WTC11 (cell line): ENCODE results near the gene SMARCD3. TPM values are rescaled to one million over a fixed set of nuclear protein-coding genes. Genes with fewer than 3 reads are reported as not detected.

Experiments used
- ATAC-seq: fragments of 200-7000 bp; cut with Tn5 transposase; 2 replicates; pipeline ENCODE4 v1.10.0; 2021; ENCODE audit warnings: mild to moderate bottlenecking, moderate library complexity
- CTCF ChIA-PET: fragments of 300-600 bp; sonication (Branson Sonifier 250); formaldehyde crosslinking; loops from one replicate; lab custom pipeline; 2021; ENCODE audit warnings: antibody characterized with exemption; lab: Charles Lee
- POLR2A ChIA-PET: fragments of 350-600 bp; sonication (Branson Sonifier 250); formaldehyde crosslinking; loops from one replicate; lab custom pipeline; 2021; ENCODE audit warnings: antibody characterized with exemption; lab: Charles Lee
- DNase-seq: peaks from one replicate; pipeline ENCODE4 v3.0.0; 2021; ENCODE audit warnings: low spot score
- H3K27ac Mint-ChIP-seq: 2 replicates; pipeline ENCODE4 v1.8.0; 2021; ENCODE audit warnings: mixed read lengths
- H3K27me3 Mint-ChIP-seq: 2 replicates; pipeline ENCODE4 v1.8.0; 2021; ENCODE audit warnings: low read depth, mild to moderate bottlenecking, moderate library complexity, mixed read lengths
- H3K36me3 Mint-ChIP-seq: 2 replicates; pipeline ENCODE4 v1.8.0; 2021; ENCODE audit warnings: mixed read lengths
- H3K4me1 Mint-ChIP-seq: 2 replicates; pipeline ENCODE4 v1.8.0; 2022; ENCODE audit warnings: mixed read lengths
- H3K4me3 Mint-ChIP-seq: 2 replicates; pipeline ENCODE4 v1.8.0; 2021; ENCODE audit warnings: mild to moderate bottlenecking, moderate library complexity, mixed read lengths
- H3K9me3 Mint-ChIP-seq: 2 replicates; pipeline ENCODE4 v1.8.0; 2021; ENCODE audit warnings: mixed read lengths
- AFF4 ChIP-seq: sonication (generic); formaldehyde crosslinking; IDR thresholded peaks from 2 replicates; pipeline ENCODE4 v1.8.1; 2023; ENCODE audit warnings: mild to moderate bottlenecking, missing genetic modification reagents, borderline replicate concordance
- ARID4B ChIP-seq: sonication (generic); formaldehyde crosslinking; IDR thresholded peaks from 2 replicates; pipeline ENCODE4 v1.8.0; 2023; ENCODE audit warnings: missing genetic modification reagents, mild to moderate bottlenecking, borderline replicate concordance
- ATF3 ChIP-seq: sonication (generic); formaldehyde crosslinking; conservative IDR thresholded peaks from 2 replicates; pipeline ENCODE4 v1.8.1; 2022; ENCODE audit warnings: mild to moderate bottlenecking, missing genetic modification reagents
- CREB1 ChIP-seq: sonication (generic); formaldehyde crosslinking; IDR thresholded peaks from 2 replicates; pipeline ENCODE4 v1.8.0; 2023; ENCODE audit warnings: mild to moderate bottlenecking, missing genetic modification reagents
- E2F1 ChIP-seq: sonication (generic); formaldehyde crosslinking; IDR thresholded peaks from 2 replicates; pipeline ENCODE4 v1.8.0; 2022; ENCODE audit warnings: mild to moderate bottlenecking, missing genetic modification reagents
- ELF4 ChIP-seq: sonication (generic); formaldehyde crosslinking; IDR thresholded peaks from 2 replicates; pipeline ENCODE4 v1.8.1; 2022; ENCODE audit warnings: low read depth, mild to moderate bottlenecking, moderate library complexity, missing genetic modification reagents
- FOXK1 ChIP-seq: sonication (generic); formaldehyde crosslinking; IDR thresholded peaks from 2 replicates; pipeline ENCODE4 v1.8.0; 2022; ENCODE audit warnings: mild to moderate bottlenecking, moderate library complexity, missing genetic modification reagents
- FOXP4 ChIP-seq: sonication (generic); formaldehyde crosslinking; IDR thresholded peaks from 2 replicates; pipeline ENCODE4 v1.8.0; 2022; ENCODE audit warnings: mild to moderate bottlenecking, missing genetic modification reagents
- HMGA2 ChIP-seq: fragments of 250-450 bp; sonication (Bioruptor Pico); IDR thresholded peaks from 2 replicates; pipeline ENCODE4 v1.4.0; 2021; ENCODE audit warnings: mild to moderate bottlenecking, moderate library complexity
- JAZF1 ChIP-seq: fragments of 250-450 bp; sonication (Bioruptor Pico); IDR thresholded peaks from 2 replicates; pipeline ENCODE4 v1.9.0; 2021; ENCODE audit warnings: moderate library complexity, mild to moderate bottlenecking, inconsistent platforms
- JUN ChIP-seq: sonication (generic); formaldehyde crosslinking; IDR thresholded peaks from 2 replicates; pipeline ENCODE4 v1.8.0; 2023; ENCODE audit warnings: mild to moderate bottlenecking, missing genetic modification reagents
- KAT7 ChIP-seq: sonication (generic); formaldehyde crosslinking; IDR thresholded peaks from 2 replicates; pipeline ENCODE4 v1.8.1; 2023; ENCODE audit warnings: missing genetic modification reagents, mild to moderate bottlenecking, borderline replicate concordance
- MYBL2 ChIP-seq: sonication (generic); formaldehyde crosslinking; IDR thresholded peaks from 2 replicates; pipeline ENCODE4 v1.8.1; 2023; ENCODE audit warnings: mild to moderate bottlenecking, moderate library complexity, missing genetic modification reagents
- NFE2L1 ChIP-seq: sonication (generic); formaldehyde crosslinking; IDR thresholded peaks from 2 replicates; pipeline ENCODE4 v1.8.1; 2023; ENCODE audit warnings: missing genetic modification reagents
- SMAD4 ChIP-seq: sonication (generic); formaldehyde crosslinking; IDR thresholded peaks from 2 replicates; pipeline ENCODE4 v1.8.0; 2022; ENCODE audit warnings: mild to moderate bottlenecking, missing genetic modification reagents
- SP1 ChIP-seq: sonication (generic); formaldehyde crosslinking; conservative IDR thresholded peaks from 2 replicates; pipeline ENCODE4 v1.8.1; 2022; ENCODE audit warnings: missing genetic modification reagents
- USF1 ChIP-seq: sonication (generic); formaldehyde crosslinking; IDR thresholded peaks from 2 replicates; pipeline ENCODE4 v1.8.0; 2022; ENCODE audit warnings: mild to moderate bottlenecking, missing genetic modification reagents
- USF2 ChIP-seq: sonication (generic); formaldehyde crosslinking; IDR thresholded peaks from 2 replicates; pipeline ENCODE4 v1.8.1; 2023; ENCODE audit warnings: mild to moderate bottlenecking, missing genetic modification reagents, moderate library complexity
- ZNF219 ChIP-seq: sonication (generic); formaldehyde crosslinking; IDR thresholded peaks from 2 replicates; pipeline ENCODE4 v1.8.0; 2023; ENCODE audit warnings: missing genetic modification reagents, mild to moderate bottlenecking, borderline replicate concordance
- ZNF396 ChIP-seq: fragments of 250-450 bp; sonication (Bioruptor Pico); IDR thresholded peaks from 2 replicates; pipeline ENCODE4 v1.8.0; 2021; ENCODE audit warnings: mild to moderate bottlenecking, moderate library complexity, borderline replicate concordance
- ZNF671 ChIP-seq: fragments of 250-450 bp; sonication (Bioruptor Pico); IDR thresholded peaks from 2 replicates; pipeline ENCODE4 v1.8.0; 2021; ENCODE audit warnings: mild to moderate bottlenecking
- total RNA-seq: library from RNA; stranded (reverse); gene quantifications from 3 replicates; pipeline ENCODE4 v1.2.3, GENCODE V29; 2021

The SMARCD3 gene
- total RNA-seq, 1 experiment from 2014 or later: 5.9 TPM

- TF ChIP-seq SP1 (CRISPR knock-in tag) (0 out of 2 replicates have a peak, but pooled peaks have one; percentile 30), NFE2L1 (no peak), E2F1 (CRISPR knock-in tag) (no peak), CREB1 (CRISPR knock-in tag) (no peak), AFF4 (CRISPR knock-in tag) (no peak), SMAD4 (no peak)
- peaks cover 71% of the 10 kb centered on the region for H3K27me3 Mint-ChIP-seq
- H3K4me1 Mint-ChIP-seq: peaks cover 39% of the 10 kb centered on the region
- ChIA-PET POLR2A (interaction anchor here (1.1 to 1.5 kb wide), 2 partner anchors 9 to 24 kb away, joined by 4 to 7 read pairs; no protein-coding TSS in a partner anchor), CTCF (interaction anchor here (1.5 to 2.3 kb wide), 3 partner anchors 9 to 85 kb away, joined by 5 to 18 read pairs (median 9); partner anchors contain the start of gene GBX1)
- DNase-seq (no peak), ATAC-seq (peak; percentile 6; the same call in 1 of the 2 replicates)
- H3K27ac Mint-ChIP-seq: peak overlapping the region; percentile 12
- peak overlapping the region; percentile 74 for H3K4me3 Mint-ChIP-seq
- no peaks in the 10 kb centered on the region for H3K9me3 Mint-ChIP-seq
- no peaks in the 10 kb centered on the region for H3K36me3 Mint-ChIP-seq
Measured at GRCh38 chr7:151252961-151253711, 4.6 kb upstream of the SMARCD3 start.

- Mint-ChIP-seq H3K27me3 (peaks cover 72% of the 10 kb centered on the region), H3K4me3 (peak overlapping the region; percentile 74), H3K36me3 (no peaks in the 10 kb centered on the region), H3K4me1 (peaks cover 44% of the 10 kb centered on the region), H3K27ac (peak overlapping the region; percentile 12; the same call in 1 of the 2 replicates), H3K9me3 (no peaks in the 10 kb centered on the region)
- no peak for DNase-seq
- POLR2A ChIA-PET: interaction anchor here (1.1 to 1.5 kb wide), 2 partner anchors 8 to 25 kb away, joined by 4 to 7 read pairs; no protein-coding TSS in a partner anchor
- CTCF ChIA-PET: interaction anchor here (1.0 to 2.3 kb wide), 6 partner anchors 8 to 85 kb away, joined by 3 to 18 read pairs (median 6); partner anchors contain the start of gene GBX1
- peak; percentile 2; the same call in 1 of the 2 replicates for ATAC-seq
- TF ChIP-seq USF1 (CRISPR knock-in tag): no peak
- no peak for TF ChIP-seq SP1 (CRISPR knock-in tag)
- TF ChIP-seq FOXK1 (CRISPR knock-in tag): no peak
- TF ChIP-seq FOXP4 (CRISPR knock-in tag): no peak
- TF ChIP-seq ZNF219 (CRISPR knock-in tag): no peak
- TF ChIP-seq ZNF671 (CRISPR knock-in tag): no peak
- no peak for TF ChIP-seq USF2 (CRISPR knock-in tag)
- TF ChIP-seq ARID4B: no peak
- TF ChIP-seq ATF3 (CRISPR knock-in tag): no peak
- TF ChIP-seq ELF4: no peak
- TF ChIP-seq JAZF1 (CRISPR knock-in tag): no peak
- TF ChIP-seq JUN (CRISPR knock-in tag): no peak
- TF ChIP-seq KAT7: no peak; the same call in 1 of the 2 replicates
- no peak for TF ChIP-seq HMGA2 (CRISPR knock-in tag)
- TF ChIP-seq MYBL2 (CRISPR knock-in tag): no peak
- TF ChIP-seq ZNF396 (CRISPR knock-in tag): no peak
Measured at GRCh38 chr7:151252561-151252835, 4.0 kb upstream of the SMARCD3 start.
